K562 (cell line): Measurements from ENCODE around the gene TNFAIP3. TPM values are rescaled to one million over a fixed set of nuclear protein-coding genes. Genes with fewer than 3 reads are reported as not detected.
"Not testable (repeated sequence)": the region's sequence is repeated elsewhere in the genome, so short reads cannot be mapped to it uniquely, and the experiment has no call there.

Source experiments
- ATAC-seq: fragments of 200-7000 bp; cut with Tn5 transposase; 3 replicates; pipeline ENCODE4 v1.9.1; 2020; ENCODE audit warnings: moderate library complexity
- BruUV-seq: library from RNA; stranded (reverse); fragments of 400-500 nt; replicated peaks from 2 replicates; lab custom pipeline; 2021; lab: Mats Ljungman, UMichigan
- CTCF ChIA-PET: fragments of 300-600 bp; formaldehyde crosslinking; extraction: SDS; loops from one replicate; lab custom pipeline; 2021; ENCODE audit warnings: low intra/inter-chr PET ratio; lab: Yijun Ruan, JAX
- POLR2A ChIA-PET: fragments of 300-600, 350-650 bp; sonication (Branson Sonifier 250); formaldehyde crosslinking; extraction: SDS; loops from one replicate; lab custom pipeline; 2021; ENCODE audit warnings: antibody characterized with exemption, inconsistent platforms; lab: Yijun Ruan, JAX
- DNase-seq, 4 experiments: peaks; one replicate each; pipeline versions ENCODE4 v3.0.0 to v3.0.0-alpha.2; 2011 to 2018; ENCODE audit warnings: low spot score in 3 of 4, mixed read lengths in 3 of 4; ENCODE audit errors: extremely low read depth in 1 of 4
- FAIRE-seq: peaks from 2 replicates; lab custom pipeline; 2011; peaks lifted over from hg19 to GRCh38; lab: Jason Lieb, UNC
- H2AFZ ChIP-seq: 2 replicates; pipeline ENCODE4 v1.6.0; 2011; ENCODE audit warnings: low read depth, low read length, control low read depth, inconsistent platforms
- H3K27ac ChIP-seq: fragments of 200-600 bp; 3 replicates; pipeline ENCODE4 v1.8.0; 2011; ENCODE audit warnings: low read depth, mild to moderate bottlenecking, control low read depth, inconsistent platforms, low read length, moderate library complexity, mixed read lengths; ENCODE audit errors: extremely low read depth
- H3K27me3 ChIP-seq, 2 experiments: fragments of 300-600 bp in 1 of 2; 2 replicates in 1 of 2; 3 replicates in 1 of 2; pipeline versions ENCODE4 v1.6.0 to v1.8.0; 2011; ENCODE audit warnings: inconsistent platforms in 2 of 2, low read length in 2 of 2, mild to moderate bottlenecking in 1 of 2, mixed read lengths in 1 of 2, moderate library complexity in 1 of 2; ENCODE audit not compliant: control insufficient read depth in 2 of 2, insufficient read depth in 2 of 2
- H3K36me3 ChIP-seq: fragments of 300-600 bp; 3 replicates; pipeline ENCODE4 v1.8.0; 2011; ENCODE audit warnings: mild to moderate bottlenecking, low read length, inconsistent platforms; ENCODE audit not compliant: control insufficient read depth, insufficient read depth
- H3K4me1 ChIP-seq, 2 experiments: fragments of 200-600 bp in 1 of 2; replicated peaks in 1 of 2; 2 replicates in 1 of 2; 3 replicates in 1 of 2; pipeline versions ENCODE4 v1.5.1 to v1.8.0; 2011; ENCODE audit warnings: inconsistent platforms in 2 of 2, low read length in 2 of 2, mild to moderate bottlenecking in 1 of 2, mixed read lengths in 1 of 2, moderate library complexity in 1 of 2; ENCODE audit not compliant: control insufficient read depth in 2 of 2, insufficient read depth in 2 of 2
- H3K4me2 ChIP-seq: 2 replicates; pipeline ENCODE4 v1.6.1; 2011; ENCODE audit warnings: low read length, control low read depth, inconsistent platforms, mixed read lengths; ENCODE audit not compliant: insufficient read depth
- H3K4me3 ChIP-seq: fragments of 200-600 bp; sonication (generic), shearing (Covaris generic); 2 replicates; pipeline ENCODE4 v1.5.1; 2016; ENCODE audit warnings: control low read depth, inconsistent platforms
- H3K79me2 ChIP-seq: fragments of 200-600 bp; 3 replicates; pipeline ENCODE4 v1.8.0; 2011; ENCODE audit warnings: low read length, inconsistent platforms; ENCODE audit not compliant: control insufficient read depth, insufficient read depth
- H3K9ac ChIP-seq, 2 experiments: 2 replicates each; pipeline versions ENCODE4 v1.6.0 to v1.6.1; 2011; ENCODE audit warnings: low read depth in 2 of 2, low read length in 2 of 2, control low read depth in 1 of 2, inconsistent platforms in 1 of 2, mild to moderate bottlenecking in 1 of 2, mixed read lengths in 1 of 2; ENCODE audit not compliant: insufficient read depth in 1 of 2
- H3K9me1 ChIP-seq: one replicate; pipeline ENCODE4 v1.6.0; 2011; ENCODE audit warnings: inconsistent platforms, mild to moderate bottlenecking, low read length, moderate library complexity; ENCODE audit not compliant: control insufficient read depth, insufficient read depth
- H3K9me3 ChIP-seq: replicated peaks from 2 replicates; pipeline ENCODE4 v1.5.1; 2011; ENCODE audit warnings: low read depth, low read length, inconsistent platforms; ENCODE audit not compliant: control insufficient read depth, insufficient read depth
- H4K20me1 ChIP-seq: replicated peaks from 2 replicates; pipeline ENCODE4 v1.6.1; 2011; ENCODE audit warnings: low read length, inconsistent platforms, mixed read lengths; ENCODE audit not compliant: control insufficient read depth, insufficient read depth
- CHAMP1 ChIP-seq: fragments of 450-650 bp; IDR thresholded peaks from 2 replicates; pipeline ENCODE4 v1.6.1; 2016; ENCODE audit warnings: mild to moderate bottlenecking
- EHMT2 ChIP-seq: fragments of 450-650 bp; IDR thresholded peaks from 2 replicates; pipeline ENCODE4 v1.6.1; 2018; ENCODE audit warnings: antibody characterized with exemption
- FIP1L1 ChIP-seq: fragments of 200-400 bp; formaldehyde crosslinking; IDR thresholded peaks from 2 replicates; pipeline ENCODE4 v1.6.1; 2018; ENCODE audit warnings: mild to moderate bottlenecking, low read depth, low read length; ENCODE audit not compliant: poor library complexity, severe bottlenecking
- POLR2H ChIP-seq: IDR thresholded peaks from 2 replicates; pipeline ENCODE4 v1.6.1; 2016; ENCODE audit warnings: missing genetic modification characterization, low read depth, mild to moderate bottlenecking, control low read depth, missing compliant biosample characterization, moderate library complexity
- YY1 ChIP-seq, 3 experiments: IDR thresholded peaks; 2 replicates each; pipeline ENCODE4 v1.6.1; 2011; ENCODE audit warnings: low read length in 2 of 3, mild to moderate bottlenecking in 2 of 3, moderate library complexity in 2 of 3, borderline replicate concordance in 1 of 3, control low read depth in 1 of 3, low read depth in 1 of 3; ENCODE audit not compliant: insufficient read depth in 3 of 3, insufficient replicate concordance in 2 of 3, control insufficient read depth in 1 of 3, insufficient read length in 1 of 3; ENCODE audit errors: extremely low read depth in 1 of 3
- ZBTB33 ChIP-seq: sonication (generic); formaldehyde crosslinking; IDR thresholded peaks from 2 replicates; pipeline ENCODE4 v1.8.1; 2023; ENCODE audit warnings: mild to moderate bottlenecking, missing genetic modification reagents
- WGBS: fragments of 100-300 bp; shearing (Covaris generic); methylation state at CpG from one replicate; pipeline ENCODE4 v1.1.6; 2016; ENCODE audit warnings: low coverage, mixed read lengths; ENCODE audit not compliant: insufficient coverage; ENCODE audit errors: missing lambda C conversion rate; 5-methylcytosine and 5-hydroxymethylcytosine counted together
- in situ Hi-C: fragments of 300-500 bp; cut with MboI; formaldehyde crosslinking; loops from 4 replicates; pipeline ENCODE4 v1.15.0; 2018; ENCODE audit warnings: inconsistent platforms, mixed read lengths
- intact Hi-C: fragments of 100-400 bp; cut with micrococcal nuclease; formaldehyde crosslinking; loops from 2 replicates; pipeline ENCODE4 v1.14.2; 2022
- polyA plus RNA-seq, 8 experiments: library from polyadenylated mRNA; depleted of rRNA in 4 of 8; stranded (reverse) in 5 of 8; unstranded in 3 of 8; fragments of >200 nt; fragmentation: Nextera tagmentation in 2 of 8; fragmentation: Illumina TruSeq in 1 of 8; extraction: Ambion mirVana in 2 of 8; extraction: Trizol in 1 of 8; gene quantifications; 2 replicates each; pipeline versions ENCODE4 v1.2.1 to v1.2.3, GENCODE V29; 2011 to 2014; ENCODE audit warnings: inconsistent platforms in 1 of 8, missing spikeins in 1 of 8
- total RNA-seq, 7 experiments: library from RNA; depleted of rRNA in 6 of 7; stranded (reverse); fragments of >200 nt in 6 of 7; fragmentation: Illumina TruSeq in 2 of 7; extraction: Trizol in 2 of 7; gene quantifications; 2 replicates each; pipeline versions ENCODE4 v1.2.1 to v1.2.3, GENCODE V29; 2011 to 2021; ENCODE audit warnings: low replicate concordance in 1 of 7

TNFAIP3 gene
- total and polyA plus RNA-seq, 9 of the 15 experiments (the other 6 are each of a cell fraction or from before 2014, with no cell fraction given) = 0.79 to 17.0 (median 6.4) TPM

- in situ Hi-C loops (no loop called here), intact Hi-C loops (no loop called here)
- TF ChIP-seq FIP1L1 (no peak), POLR2H (tag) (peak; percentile 51; the same call in 1 of the 2 replicates)
- Histone ChIP-seq H3K9me3 (no peaks in the 10 kb centered on the region), H3K27ac (no peak overlapping the region), H3K36me3 (no peaks in the 10 kb centered on the region), H3K79me2 (no peaks in the 10 kb centered on the region), H4K20me1 (no peaks in the 10 kb centered on the region), H2AFZ (no peak overlapping the region), H3K9ac (no peak overlapping the region), H3K9me1 (no peaks in the 10 kb centered on the region), H3K4me2 (no peak overlapping the region), H3K27me3 (no peaks in the 10 kb centered on the region), H3K4me3 (no peak overlapping the region), H3K4me1 (no peaks in the 10 kb centered on the region)
- DNase-seq (no peak), ATAC-seq (no peak), FAIRE-seq (no peak)
- ChIA-PET CTCF (no interaction called here), POLR2A (interaction anchor here (1.3 kb wide), 1 partner anchor 8 kb away, joined by 6 read pairs; no protein-coding TSS in a partner anchor)
- 64% methylated on average over 2 of the region's 2 CpGs for WGBS
- no TSS peak for BruUV-seq
Measured at GRCh38 chr6:137893726-137894125, 26.7 kb downstream of the TNFAIP3 start.

GRCh38 chr6:137894378-137894777 lies 27.3 kb downstream of the TNFAIP3 start:
- H3K4me1 ChIP-seq, BruUV-seq, H3K4me3 ChIP-seq, H3K9ac ChIP-seq, H3K9me1 ChIP-seq, in situ Hi-C loops, H3K36me3 ChIP-seq, H4K20me1 ChIP-seq, H3K79me2 ChIP-seq, H3K27ac ChIP-seq, DNase-seq, intact Hi-C loops, H3K27me3 ChIP-seq, H3K4me2 ChIP-seq, CTCF ChIA-PET, FAIRE-seq, H3K9me3 ChIP-seq: not testable (repeated sequence)
- POLR2A ChIA-PET = interaction anchor here (1.6 kb wide), 1 partner anchor 13 kb away, joined by 8 read pairs; no protein-coding TSS in a partner anchor
- peak; percentile 22; the same call in 1 of the 3 replicates for ATAC-seq
- 0 out of 2 replicates have a peak, but pooled peaks have one; percentile 47 for TF ChIP-seq CHAMP1
- peak; percentile 79 for TF ChIP-seq ZBTB33 (CRISPR knock-in tag)
- TF ChIP-seq YY1 (IDR thresholded peaks at IDR 0.05; ENCODE audit: borderline replicate concordance in 1 of 3, control insufficient read depth in 1 of 3, extremely low read depth in 1 of 3, insufficient read depth in 3 of 3, insufficient read length in 1 of 3, insufficient replicate concordance in 2 of 3, low read depth in 1 of 3, low read length in 2 of 3) = peak in 1 of 3 experiments; percentile 62
- TF ChIP-seq EHMT2 = peak; percentile 66; the same call in 1 of the 2 replicates
- 60% methylated on average over 8 of the region's 8 CpGs for WGBS
- H2AFZ ChIP-seq = peak overlapping the region; percentile 46; the same call in 1 of the 2 replicates
